ENCODE results near the gene KBTBD3. TPM values are rescaled to one million over a fixed set of nuclear protein-coding genes. Genes with fewer than 3 reads are reported as not detected.

The KBTBD3 gene
- total and polyA plus RNA-seq, 2 experiments from 2014 or later = 1.9 to 13.7 TPM

- H4K20me1 ChIP-seq (replicated peaks; ENCODE audit: insufficient read depth) = no peaks in the 10 kb centered on the region
- H3F3A ChIP-seq (replicated peaks; ENCODE audit: low read depth) = no peaks in the 10 kb centered on the region
- H3K4me3 Mint-ChIP-seq = no peak overlapping the region
- no peaks in the 10 kb centered on the region for H3K27me3 Mint-ChIP-seq (ENCODE audit: insufficient read depth, low read depth, poor library complexity)
- H3K27ac ChIP-seq (ENCODE audit: low read depth) = no peak overlapping the region
- H3K79me2 ChIP-seq (replicated peaks; ENCODE audit: insufficient read depth) = no peaks in the 10 kb centered on the region
- no peak overlapping the region for H3K4me3 ChIP-seq
- H3K36me3 ChIP-seq (ENCODE audit: insufficient read depth) = no peaks in the 10 kb centered on the region
- TF ChIP-seq POLR2AphosphoS5 (IDR thresholded peaks at IDR 0.05; ENCODE audit: low read depth) (no peak), STAT1 (IDR thresholded peaks at IDR 0.05; ENCODE audit: unreplicated experiment) (no peak), CTCF (conservative IDR thresholded peaks at IDR 0.05; ENCODE audit: low read depth in 2 of 2) (no peak), CREB1 (CRISPR knock-in tag; IDR thresholded peaks at IDR 0.05; ENCODE audit: low read depth) (no peak), ETS1 (IDR thresholded peaks at IDR 0.05) (no peak), JUNB (IDR thresholded peaks at IDR 0.05; ENCODE audit: unreplicated experiment) (no peak), EZH2 (IDR thresholded peaks at IDR 0.05; ENCODE audit: low read depth, unreplicated experiment) (no peak), REST (IDR thresholded peaks at IDR 0.05; ENCODE audit: unreplicated experiment) (no peak), ZNF462 (CRISPR knock-in tag; IDR thresholded peaks at IDR 0.05) (no peak), ZNF114 (CRISPR knock-in tag; IDR thresholded peaks at IDR 0.05) (no peak)
- no peaks in the 10 kb centered on the region for H3K4me1 ChIP-seq (ENCODE audit: insufficient read depth)
- H2AFZ ChIP-seq = no peak overlapping the region
- H3K27ac Mint-ChIP-seq = no peak overlapping the region
- no peak for DNase-seq (ENCODE audit: low spot score)
- no peak for ATAC-seq
- no peaks in the 10 kb centered on the region for H3K9me2 ChIP-seq (ENCODE audit: insufficient read depth)
- H3K27me3 ChIP-seq (ENCODE audit: insufficient read depth) = no peaks in the 10 kb centered on the region
- H3K4me1 Mint-ChIP-seq = peaks cover 4% of the 10 kb centered on the region
- H3K4me2 ChIP-seq = no peak overlapping the region
- no peaks in the 10 kb centered on the region for H3K36me3 Mint-ChIP-seq (ENCODE audit: low read depth)
- no peaks in the 10 kb centered on the region; the same call in 2 of the 3 replicates for H3K9me3 Mint-ChIP-seq
These were observed 6.5 kb downstream of the KBTBD3 start for GRCh38 chr11:106070606-106071005.
